HG03175 (cell line): ENCODE measurements around the gene RNF149.
A peak's percentile ranks its signal among the peaks of the same experiment; 100 is the strongest.

Experiments used
- ATAC-seq: cut with Tn5 transposase; IDR thresholded peaks from one replicate; pipeline ENCODE4 v1.9.1; 2021; ENCODE audit warnings: mild to moderate bottlenecking, moderate library complexity; ENCODE audit not compliant: unreplicated experiment

RNF149 gene

GRCh38 chr2:101299604-101300003 is 8.9 kb downstream of the RNF149 start:
- no peak for ATAC-seq

GRCh38 chr2:101297383-101297782 is 11.1 kb downstream of the RNF149 start:
- no peak for ATAC-seq

GRCh38 chr2:101296371-101296770 is 12.1 kb downstream of the RNF149 start:
- ATAC-seq = no peak

- no peak for ATAC-seq
Measured at GRCh38 chr2:101295895-101296294, 12.6 kb downstream of the RNF149 start.

- no peak for ATAC-seq
Measured at GRCh38 chr2:101294861-101295260, 13.6 kb downstream of the RNF149 start.

GRCh38 chr2:101293544-101293943 is 15.0 kb downstream of the RNF149 start:
- no peak for ATAC-seq

- no peak for ATAC-seq
Measured at GRCh38 chr2:101291973-101292372, 16.5 kb downstream of the RNF149 start.

GRCh38 chr2:101290711-101291110 is 17.8 kb downstream of the RNF149 start:
- ATAC-seq = no peak

GRCh38 chr2:101287303-101287702 is 21.2 kb downstream of the RNF149 start:
- no peak for ATAC-seq

- no peak for ATAC-seq
Measured at GRCh38 chr2:101286684-101287083, 21.8 kb downstream of the RNF149 start.

GRCh38 chr2:101282980-101283379 is 25.5 kb downstream of the RNF149 start:
- no peak for ATAC-seq

- no peak for ATAC-seq
Measured at GRCh38 chr2:101281482-101281881, 27.0 kb downstream of the RNF149 start.

- ATAC-seq = no peak
Measured at GRCh38 chr2:101278925-101279324, 29.6 kb downstream of the RNF149 start.

- no peak for ATAC-seq
Measured at GRCh38 chr2:101277111-101277510, 31.4 kb downstream of the RNF149 start.

- ATAC-seq = no peak
Measured at GRCh38 chr2:101274142-101274541, 34.4 kb downstream of the RNF149 start.

GRCh38 chr2:101273056-101273455 is 35.4 kb downstream of the RNF149 start:
- no peak for ATAC-seq

GRCh38 chr2:101272045-101272784 is 36.3 kb downstream of the RNF149 start:
- peak; percentile 88 for ATAC-seq

- ATAC-seq = no peak
Measured at GRCh38 chr2:101270700-101271259, 37.7 kb downstream of the RNF149 start.

- ATAC-seq = peak; percentile 58
Measured at GRCh38 chr2:101267671-101268656, 40.5 kb downstream of the RNF149 start.

GRCh38 chr2:101265893-101266499 is 42.5 kb downstream of the RNF149 start:
- no peak for ATAC-seq

GRCh38 chr2:101264360-101264939 is 44.1 kb downstream of the RNF149 start:
- ATAC-seq = no peak
